Kidney (tissue), 14 donors: ENCODE measurements around the gene UTP25. TPM values are rescaled to one million over a fixed set of nuclear protein-coding genes. Genes with fewer than 3 reads are reported as not detected.
"Not testable (repeated sequence)": the region's sequence is repeated elsewhere in the genome, so short reads cannot be mapped to it uniquely, and the experiment has no call there.

Source experiments
- DNase-seq, 5 donors: peaks; one replicate each; pipeline ENCODE4 v3.0.0-alpha.2; 2013 to 2020
- FAIRE-seq: peaks from 2 replicates; lab custom pipeline; 2012; peaks lifted over from hg19 to GRCh38; lab: Jason Lieb, UNC
- H3K27ac ChIP-seq, 2 donors: one replicate each; pipeline ENCODE4 v1.7.0; 2013; ENCODE audit warnings: low read depth in 2 of 2, low read length in 2 of 2, inconsistent platforms in 1 of 2
- H3K27me3 ChIP-seq: one replicate; pipeline ENCODE4 v1.7.1; 2013; ENCODE audit warnings: low read length, inconsistent platforms; ENCODE audit not compliant: control insufficient read depth, insufficient read depth
- H3K36me3 ChIP-seq, 3 donors: one replicate each; pipeline versions ENCODE4 v1.7.0 to v1.7.1; 2013; ENCODE audit warnings: low read length in 3 of 3, control low read depth in 1 of 3, inconsistent platforms in 1 of 3; ENCODE audit not compliant: insufficient read depth in 3 of 3, control insufficient read depth in 2 of 3
- H3K4me1 ChIP-seq, 3 donors: one replicate each; pipeline versions ENCODE4 v1.7.0 to v1.7.1; 2013; ENCODE audit warnings: low read length in 3 of 3, inconsistent platforms in 1 of 3, low read depth in 1 of 3; ENCODE audit not compliant: control insufficient read depth in 2 of 3, insufficient read depth in 2 of 3
- H3K4me3 ChIP-seq, 3 donors: one replicate each; pipeline versions ENCODE4 v1.7.0 to v1.8.1; 2013; ENCODE audit warnings: low read length in 3 of 3, control low read depth in 1 of 3, inconsistent platforms in 1 of 3
- H3K9ac ChIP-seq, 3 donors: one replicate each; pipeline versions ENCODE4 v1.7.0 to v1.7.1; 2013; ENCODE audit warnings: low read length in 3 of 3, control low read depth in 1 of 3, inconsistent platforms in 1 of 3
- H3K9me3 ChIP-seq, 3 donors: one replicate each; pipeline versions ENCODE4 v1.7.0 to v1.7.1; 2013; ENCODE audit warnings: low read length in 3 of 3, control low read depth in 1 of 3, inconsistent platforms in 1 of 3; ENCODE audit not compliant: control insufficient read depth in 2 of 3, insufficient read depth in 1 of 3
- CTCF ChIP-seq: IDR thresholded peaks from 3 replicates; pipeline ENCODE4 v1.5.1; 2012; ENCODE audit warnings: mild to moderate bottlenecking, moderate library complexity, borderline replicate concordance; ENCODE audit not compliant: insufficient read depth; ENCODE audit errors: extremely low read depth
- intact Hi-C: fragments of 100-400 bp; cut with DNase I; formaldehyde crosslinking; loops from one replicate; pipeline ENCODE4 v1.11.1; 2022
- polyA plus RNA-seq: library from polyadenylated mRNA; stranded (reverse); fragments of 350-450 nt; fragmentation: Illumina TruSeq; extraction: RNeasy Lipid Tissue Mini Kit (QIAGEN cat#74804); gene quantifications from one replicate; pipeline ENCODE4 v1.2.3, GENCODE V29; 2014; ENCODE audit warnings: low read depth, low replicate concordance; ENCODE audit not compliant: insufficient read depth
- total RNA-seq: library from RNA; stranded (reverse); fragmentation: NEBNext Ultra II Directional; extraction: Animal tissue kit (Norgen Biotek cat#: 25700); gene quantifications from one replicate; pipeline ENCODE4 v1.2.1, GENCODE V29; 2021
- donor health status: control.
- donor health status: control.
- donor health status: control.
- donor health status: control.
- donor health status: control.
- donor health status: DM: yes; HTN: yes; CAD: no.
- donor health status: Normal renal cell carcinoma (clear cell type).

The UTP25 gene
- total and polyA plus RNA-seq, 2 donors from 2014 or later, result 2.0 to 8.9 TPM

- Histone ChIP-seq H3K4me3 (no peak overlapping the region), H3K9me3 (no peaks in the 10 kb centered on the region), H3K4me1 (no peaks in the 10 kb centered on the region), H3K9ac (no peak overlapping the region), H3K36me3 (no peaks in the 10 kb centered on the region), H3K27ac (no peak overlapping the region), H3K27me3 (no peaks in the 10 kb centered on the region)
- DNase-seq (no peak), FAIRE-seq (no peak)
- intact Hi-C loops, result no loop called here
- TF ChIP-seq CTCF, result no peak
Measured at GRCh38 chr1:209899948-209900347, 72.2 kb downstream of the UTP25 start.

- Histone ChIP-seq H3K36me3 (no peaks in the 10 kb centered on the region), H3K27me3 (no peaks in the 10 kb centered on the region), H3K9ac (no peak overlapping the region), H3K9me3 (no peaks in the 10 kb centered on the region), H3K27ac (no peak overlapping the region), H3K4me1 (no peaks in the 10 kb centered on the region), H3K4me3 (no peak overlapping the region)
- TF ChIP-seq CTCF, result no peak
- FAIRE-seq (no peak), DNase-seq (no peak)
- intact Hi-C loops, result no loop called here
Measured at GRCh38 chr1:209900734-209901133, 73.0 kb downstream of the UTP25 start.

- Histone ChIP-seq H3K9ac (no peak overlapping the region), H3K9me3 (no peaks in the 10 kb centered on the region), H3K36me3 (no peaks in the 10 kb centered on the region), H3K4me3 (no peak overlapping the region), H3K4me1 (no peaks in the 10 kb centered on the region), H3K27ac (no peak overlapping the region), H3K27me3 (no peaks in the 10 kb centered on the region)
- DNase-seq (no peak), FAIRE-seq (no peak)
- intact Hi-C loops, result no loop called here
- no peak for TF ChIP-seq CTCF
Measured at GRCh38 chr1:209901211-209901610, 73.4 kb downstream of the UTP25 start.

GRCh38 chr1:209904774-209905173, 77.0 kb downstream of the UTP25 start:
- intact Hi-C loops, H3K9me3 ChIP-seq, H3K36me3 ChIP-seq, H3K4me3 ChIP-seq, H3K27ac ChIP-seq, H3K27me3 ChIP-seq, H3K9ac ChIP-seq, FAIRE-seq, DNase-seq, H3K4me1 ChIP-seq: not testable (repeated sequence)

Other genes with a start within 250 kb of the UTP25 start
- 1.4 TPM for gene CAMK1G, start 244.3 kb upstream of the UTP25 start, total RNA-seq
- 5.5 TPM for gene CAMK1G, start 244.3 kb upstream of the UTP25 start, polyA plus RNA-seq
- 59.7 TPM for gene LAMB3, start 175.5 kb upstream of the UTP25 start, total RNA-seq
- 2.5 TPM for gene LAMB3, start 175.5 kb upstream of the UTP25 start, polyA plus RNA-seq
- gene G0S2, start 152.6 kb upstream of the UTP25 start, total RNA-seq, result 15.5 TPM
- 103 TPM for gene G0S2, start 152.6 kb upstream of the UTP25 start, polyA plus RNA-seq
- 1.8 TPM for gene HSD11B1, start 123.1 kb upstream of the UTP25 start, total RNA-seq
- gene HSD11B1, start 123.1 kb upstream of the UTP25 start, polyA plus RNA-seq, result 5.5 TPM
- 16.4 TPM for gene TRAF3IP3, start 71.9 kb upstream of the UTP25 start, total RNA-seq
- gene TRAF3IP3, start 71.9 kb upstream of the UTP25 start, polyA plus RNA-seq, result 3.6 TPM
- 2.5 TPM for gene C1orf74, start 43.4 kb upstream of the UTP25 start, total RNA-seq
- 2.5 TPM for gene C1orf74, start 43.4 kb upstream of the UTP25 start, polyA plus RNA-seq
- 37.1 TPM for gene IRF6, start 21.8 kb upstream of the UTP25 start, total RNA-seq
- 24.0 TPM for gene IRF6, start 21.8 kb upstream of the UTP25 start, polyA plus RNA-seq
- gene SYT14, start 110.2 kb downstream of the UTP25 start, total RNA-seq, result 1.3 TPM
- gene SYT14, start 110.2 kb downstream of the UTP25 start, polyA plus RNA-seq, result 0.22 TPM